SU-DHL-6 (cell line): ENCODE data around the gene DUSP19.
"Not testable (repeated sequence)": the region's sequence is repeated elsewhere in the genome, so short reads cannot be mapped to it uniquely, and the experiment has no call there.

Experiments used
- H2AFZ ChIP-seq: fragments of 200-600 bp; sonication (generic); 2 replicates; pipeline ENCODE4 v1.6.1; 2014; ENCODE audit warnings: low read depth, mild to moderate bottlenecking, moderate library complexity, mixed read lengths, antibody characterized with exemption, low read length; ENCODE audit not compliant: severe bottlenecking
- H3F3A ChIP-seq: fragments of 200-600 bp; shearing (Covaris generic); 2 replicates; pipeline ENCODE4 v1.6.0; 2016; ENCODE audit warnings: antibody characterized with exemption, mild to moderate bottlenecking; ENCODE audit not compliant: insufficient read depth
- H3K27ac ChIP-seq: fragments of 200-600 bp; sonication (generic); 2 replicates; pipeline ENCODE4 v1.5.1; 2016; ENCODE audit warnings: low read depth, mild to moderate bottlenecking, low read length, moderate library complexity, mixed read lengths
- H3K27me3 ChIP-seq: fragments of 200-600 bp; sonication (generic), shearing (Covaris generic); 2 replicates; pipeline ENCODE4 v1.6.0; 2014; ENCODE audit warnings: mild to moderate bottlenecking, low read length
- H3K36me3 ChIP-seq: fragments of 200-600 bp; sonication (generic); 2 replicates; pipeline ENCODE4 v1.6.1; 2014; ENCODE audit warnings: mild to moderate bottlenecking, low read length, mixed read lengths
- H3K4me2 ChIP-seq: fragments of 300-600, 200-600 bp; shearing (Covaris generic), sonication (generic); 2 replicates; pipeline ENCODE4 v1.6.0; 2014; ENCODE audit warnings: low read length, low read depth, mild to moderate bottlenecking; ENCODE audit not compliant: poor library complexity, severe bottlenecking
- H3K4me3 ChIP-seq: fragments of 200-600 bp; sonication (generic); 2 replicates; pipeline ENCODE4 v1.5.1; 2014; ENCODE audit warnings: antibody characterized with exemption, low read length, mild to moderate bottlenecking, mixed read lengths; ENCODE audit not compliant: insufficient read depth, poor library complexity, severe bottlenecking
- H3K79me2 ChIP-seq: fragments of 200-600 bp; sonication (generic); 2 replicates; pipeline ENCODE4 v1.6.1; 2014; ENCODE audit warnings: mild to moderate bottlenecking, low read length, moderate library complexity; ENCODE audit not compliant: insufficient read depth
- H3K9ac ChIP-seq: fragments of 200-600 bp; sonication (generic); 2 replicates; pipeline ENCODE4 v1.7.0; 2014; ENCODE audit warnings: mild to moderate bottlenecking, low read length
- H3K9me2 ChIP-seq: fragments of 200-600 bp; sonication (generic); replicated peaks from 2 replicates; pipeline ENCODE4 v1.6.1; 2014; ENCODE audit warnings: low read length; ENCODE audit not compliant: insufficient read depth
- H3K9me3 ChIP-seq: fragments of 200-600 bp; sonication (generic); 2 replicates; pipeline ENCODE4 v1.6.1; 2014; ENCODE audit warnings: low read length, mixed read lengths; ENCODE audit not compliant: insufficient read depth
- H4K20me1 ChIP-seq: fragments of 200-600 bp; sonication (generic); 2 replicates; pipeline ENCODE4 v1.6.1; 2014; ENCODE audit warnings: low read depth, mild to moderate bottlenecking, antibody characterized with exemption, low read length, moderate library complexity, mixed read lengths
- EZH2phosphoT487 ChIP-seq: fragments of 200-600 bp; sonication (generic), shearing (Covaris generic); conservative IDR thresholded peaks from 2 replicates; pipeline ENCODE4 v1.6.1; 2018; ENCODE audit warnings: mild to moderate bottlenecking, antibody characterized with exemption, low read length, moderate library complexity, mixed read lengths
- TF ChIP-seq, protein P1 (sequence below): fragments of 200-600 bp; sonication (generic); IDR thresholded peaks from one replicate; pipeline ENCODE4 v1.5.1; 2017; ENCODE audit warnings: antibody characterized with exemption, mild to moderate bottlenecking, low read length, moderate library complexity; ENCODE audit not compliant: insufficient read depth, poor library complexity, severe bottlenecking

DUSP19 gene

DNA sequence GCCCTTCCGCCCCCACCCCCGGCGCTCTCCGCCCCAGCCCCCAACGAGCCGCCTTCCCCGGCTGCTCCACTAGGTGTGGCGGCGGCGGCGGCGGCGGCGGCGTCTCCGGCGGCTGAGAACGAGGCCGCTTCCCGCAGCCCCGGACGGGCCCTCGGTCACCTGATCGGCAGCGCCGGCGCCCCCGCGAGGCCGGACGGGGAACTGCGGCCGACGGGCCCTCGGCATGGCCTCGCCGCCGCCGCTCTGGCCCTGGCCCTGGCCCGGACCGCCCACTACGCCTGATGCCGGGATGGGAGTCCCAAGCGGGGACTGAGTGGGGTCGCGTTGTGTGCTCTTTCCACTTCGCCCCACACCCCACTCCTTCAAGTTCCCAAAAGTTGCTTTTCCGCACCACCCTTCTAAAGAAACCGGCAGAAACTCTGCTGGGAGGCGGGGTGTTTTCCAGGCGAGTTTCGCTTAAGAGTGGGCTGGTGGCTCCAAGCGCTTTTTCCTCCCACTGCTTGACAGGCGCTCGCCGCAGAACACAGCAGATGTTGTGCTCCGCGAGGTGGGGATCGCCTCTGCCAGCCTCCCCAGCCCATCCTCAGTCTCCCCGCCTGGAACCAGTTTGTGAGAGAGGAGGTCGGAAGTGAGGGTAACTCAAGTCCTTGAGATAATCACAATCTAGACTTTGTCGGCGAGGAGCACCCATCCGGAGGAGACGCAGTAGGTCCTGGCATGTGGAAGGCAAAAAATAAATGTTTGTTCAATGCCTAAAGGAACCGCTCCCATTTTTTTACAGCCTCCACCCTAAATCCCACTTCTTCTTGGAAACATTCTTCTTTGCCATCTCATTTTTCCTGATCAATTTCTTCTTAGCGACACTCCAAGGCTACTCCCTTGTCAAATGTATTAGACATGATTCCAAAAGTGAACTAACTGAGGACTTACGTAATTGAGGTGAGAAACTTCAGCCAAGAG is 39.9 kb upstream of the DUSP19 start, which contains the start of gene NCKAP1:
Gene NCKAP1 (minus strand): TSS at position 117 of the 960 bp plus-strand sequence. CDS start 358 bp downstream, outside the sequence.
- Histone ChIP-seq H3K79me2 (no peaks in the 10 kb centered on the region), H3K9me3 (no peaks in the 10 kb centered on the region), H3K36me3 (no peaks in the 10 kb centered on the region), H3K27ac (no peak within 1 kb of the TSS), H3K27me3 (no peaks in the 10 kb centered on the region), H3F3A (peaks cover 9% of the 10 kb centered on the region), H2AFZ (no peak within 1 kb of the TSS), H3K9ac (no peak within 1 kb of the TSS), H3K4me3 (no peak within 1 kb of the TSS), H3K4me2 (no peak within 1 kb of the TSS), H3K9me2 (no peaks in the 10 kb centered on the region), H4K20me1 (no peaks in the 10 kb centered on the region)
- TF ChIP-seq, protein P1, sequence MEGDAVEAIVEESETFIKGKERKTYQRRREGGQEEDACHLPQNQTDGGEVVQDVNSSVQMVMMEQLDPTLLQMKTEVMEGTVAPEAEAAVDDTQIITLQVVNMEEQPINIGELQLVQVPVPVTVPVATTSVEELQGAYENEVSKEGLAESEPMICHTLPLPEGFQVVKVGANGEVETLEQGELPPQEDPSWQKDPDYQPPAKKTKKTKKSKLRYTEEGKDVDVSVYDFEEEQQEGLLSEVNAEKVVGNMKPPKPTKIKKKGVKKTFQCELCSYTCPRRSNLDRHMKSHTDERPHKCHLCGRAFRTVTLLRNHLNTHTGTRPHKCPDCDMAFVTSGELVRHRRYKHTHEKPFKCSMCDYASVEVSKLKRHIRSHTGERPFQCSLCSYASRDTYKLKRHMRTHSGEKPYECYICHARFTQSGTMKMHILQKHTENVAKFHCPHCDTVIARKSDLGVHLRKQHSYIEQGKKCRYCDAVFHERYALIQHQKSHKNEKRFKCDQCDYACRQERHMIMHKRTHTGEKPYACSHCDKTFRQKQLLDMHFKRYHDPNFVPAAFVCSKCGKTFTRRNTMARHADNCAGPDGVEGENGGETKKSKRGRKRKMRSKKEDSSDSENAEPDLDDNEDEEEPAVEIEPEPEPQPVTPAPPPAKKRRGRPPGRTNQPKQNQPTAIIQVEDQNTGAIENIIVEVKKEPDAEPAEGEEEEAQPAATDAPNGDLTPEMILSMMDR, result peak; percentile 9
- no peak for TF ChIP-seq EZH2phosphoT487

DNA sequence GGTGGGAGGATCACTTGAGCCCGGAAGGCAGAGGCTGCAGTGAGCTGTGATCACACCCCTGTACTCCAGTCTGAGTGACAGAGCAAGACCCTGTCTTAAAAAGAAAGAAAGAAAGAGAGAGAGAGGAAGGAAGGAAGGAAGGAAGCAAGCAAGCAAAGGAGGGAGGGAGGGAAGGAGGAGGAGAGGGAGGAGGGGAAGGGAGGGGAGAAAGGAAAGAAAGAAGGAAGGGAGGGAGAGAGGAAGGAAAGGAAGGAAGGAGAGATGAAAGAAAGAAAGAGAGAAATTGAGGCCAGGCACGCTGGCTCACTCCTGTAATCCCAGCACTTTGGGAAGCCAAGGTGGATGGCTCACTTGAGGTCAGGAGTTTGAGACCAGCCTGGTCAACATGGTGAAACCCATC is 37.9 kb upstream of the DUSP19 start:
- no peak for TF ChIP-seq EZH2phosphoT487
- TF ChIP-seq, protein P1, result no peak
- H3K9ac ChIP-seq, result no peak overlapping the region

DNA sequence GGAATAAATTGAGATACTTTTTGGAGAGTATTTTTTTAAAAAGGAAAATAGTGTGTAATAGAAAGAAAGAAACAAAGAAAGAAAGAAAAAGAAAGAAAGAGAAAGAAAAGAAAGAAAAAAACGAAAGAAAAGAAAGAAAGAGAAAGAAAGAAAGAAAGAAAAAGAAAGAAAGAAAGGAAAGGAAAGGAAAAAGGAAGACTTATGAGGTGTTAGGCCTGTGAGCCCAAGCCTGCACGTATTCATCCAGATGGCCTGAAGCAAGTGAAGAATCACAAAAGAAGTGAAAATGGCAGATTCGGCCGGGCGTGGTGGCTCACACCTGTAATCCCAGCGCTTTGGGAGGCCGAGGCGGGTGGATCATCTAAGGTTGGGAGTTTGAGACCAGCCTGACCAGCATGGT is 35.0 kb upstream of the DUSP19 start:
- H3K9ac ChIP-seq, H3K4me2 ChIP-seq, H3K79me2 ChIP-seq, H3K9me2 ChIP-seq, H3K27ac ChIP-seq, H4K20me1 ChIP-seq, H3K9me3 ChIP-seq, H3F3A ChIP-seq, H3K27me3 ChIP-seq, H2AFZ ChIP-seq, H3K4me3 ChIP-seq, H3K36me3 ChIP-seq: not testable (repeated sequence)

More for the DNA sequence above, 37.9 kb upstream of the DUSP19 start:
- Histone ChIP-seq H3F3A (peaks cover 9% of the 10 kb centered on the region), H3K9me2 (no peaks in the 10 kb centered on the region), H3K27ac (no peak overlapping the region), H3K36me3 (no peaks in the 10 kb centered on the region), H3K9me3 (no peaks in the 10 kb centered on the region), H4K20me1 (no peaks in the 10 kb centered on the region), H2AFZ (no peak overlapping the region), H3K27me3 (no peaks in the 10 kb centered on the region), H3K79me2 (no peaks in the 10 kb centered on the region), H3K4me3 (no peak overlapping the region), H3K4me2 (no peak overlapping the region)

DNA sequence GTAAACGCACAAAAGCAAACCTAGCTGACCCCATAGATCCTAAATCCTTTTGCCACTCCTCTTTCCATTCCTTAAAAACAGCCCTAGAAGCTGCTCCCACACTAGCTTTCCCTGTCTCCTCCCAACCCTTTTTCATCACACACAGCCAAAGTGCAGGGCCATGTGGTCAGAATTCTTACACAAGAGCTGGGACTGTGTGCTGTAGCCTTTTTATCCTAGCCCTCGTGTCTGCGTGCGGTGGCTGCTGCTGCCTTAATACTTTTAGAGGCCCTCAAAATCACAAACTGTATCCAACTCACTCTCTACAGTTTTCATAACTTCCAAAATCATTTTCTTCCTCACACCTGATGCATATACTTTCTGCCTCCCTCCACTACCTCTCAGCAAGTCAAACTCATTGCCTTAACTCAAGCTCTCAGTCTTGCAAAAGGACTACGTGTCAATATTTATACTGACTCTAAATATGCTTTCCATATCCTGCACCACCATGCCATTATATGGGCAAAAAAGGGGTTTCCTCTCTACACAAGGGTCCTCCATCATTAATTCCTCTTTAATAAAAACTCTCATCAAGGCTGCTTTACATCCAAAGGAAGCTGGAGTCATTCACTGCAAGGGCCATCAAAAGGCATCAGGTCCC is 30.9 kb upstream of the DUSP19 start:
- H3K9ac ChIP-seq, H3K27me3 ChIP-seq, H3K36me3 ChIP-seq, H3K27ac ChIP-seq, H3F3A ChIP-seq, H3K9me3 ChIP-seq, H2AFZ ChIP-seq, H4K20me1 ChIP-seq, H3K79me2 ChIP-seq, H3K4me2 ChIP-seq, H3K4me3 ChIP-seq, H3K9me2 ChIP-seq: not testable (repeated sequence)
